K562 (cell line): ENCODE data around the gene USP10. TPM values are rescaled to one million over a fixed set of nuclear protein-coding genes. Genes with fewer than 3 reads are reported as not detected.

ENCODE experiments used
- ATAC-seq: fragments of 200-7000 bp; cut with Tn5 transposase; 3 replicates; pipeline ENCODE4 v1.9.1; 2020; ENCODE audit warnings: moderate library complexity
- BruUV-seq: library from RNA; stranded (reverse); fragments of 400-500 nt; replicated peaks from 2 replicates; lab custom pipeline; 2021; lab: Mats Ljungman, UMichigan
- CTCF ChIA-PET: fragments of 300-600 bp; formaldehyde crosslinking; extraction: SDS; loops from one replicate; lab custom pipeline; 2021; ENCODE audit warnings: low intra/inter-chr PET ratio; lab: Yijun Ruan, JAX
- POLR2A ChIA-PET: fragments of 300-600, 350-650 bp; sonication (Branson Sonifier 250); formaldehyde crosslinking; extraction: SDS; loops from one replicate; lab custom pipeline; 2021; ENCODE audit warnings: antibody characterized with exemption, inconsistent platforms; lab: Yijun Ruan, JAX
- DNase-seq, 4 experiments: peaks; one replicate each; pipeline versions ENCODE4 v3.0.0 to v3.0.0-alpha.2; 2011 to 2018; ENCODE audit warnings: low spot score in 3 of 4, mixed read lengths in 3 of 4; ENCODE audit errors: extremely low read depth in 1 of 4
- FAIRE-seq: peaks from 2 replicates; lab custom pipeline; 2011; peaks lifted over from hg19 to GRCh38; lab: Jason Lieb, UNC
- H2AFZ ChIP-seq: 2 replicates; pipeline ENCODE4 v1.6.0; 2011; ENCODE audit warnings: low read depth, low read length, control low read depth, inconsistent platforms
- H3K27ac ChIP-seq: fragments of 200-600 bp; 3 replicates; pipeline ENCODE4 v1.8.0; 2011; ENCODE audit warnings: low read depth, mild to moderate bottlenecking, control low read depth, inconsistent platforms, low read length, moderate library complexity, mixed read lengths; ENCODE audit errors: extremely low read depth
- H3K27me3 ChIP-seq, 2 experiments: fragments of 300-600 bp in 1 of 2; 2 replicates in 1 of 2; 3 replicates in 1 of 2; pipeline versions ENCODE4 v1.6.0 to v1.8.0; 2011; ENCODE audit warnings: inconsistent platforms in 2 of 2, low read length in 2 of 2, mild to moderate bottlenecking in 1 of 2, mixed read lengths in 1 of 2, moderate library complexity in 1 of 2; ENCODE audit not compliant: control insufficient read depth in 2 of 2, insufficient read depth in 2 of 2
- H3K36me3 ChIP-seq: fragments of 300-600 bp; 3 replicates; pipeline ENCODE4 v1.8.0; 2011; ENCODE audit warnings: mild to moderate bottlenecking, low read length, inconsistent platforms; ENCODE audit not compliant: control insufficient read depth, insufficient read depth
- H3K4me1 ChIP-seq, 2 experiments: fragments of 200-600 bp in 1 of 2; replicated peaks in 1 of 2; 2 replicates in 1 of 2; 3 replicates in 1 of 2; pipeline versions ENCODE4 v1.5.1 to v1.8.0; 2011; ENCODE audit warnings: inconsistent platforms in 2 of 2, low read length in 2 of 2, mild to moderate bottlenecking in 1 of 2, mixed read lengths in 1 of 2, moderate library complexity in 1 of 2; ENCODE audit not compliant: control insufficient read depth in 2 of 2, insufficient read depth in 2 of 2
- H3K4me2 ChIP-seq: 2 replicates; pipeline ENCODE4 v1.6.1; 2011; ENCODE audit warnings: low read length, control low read depth, inconsistent platforms, mixed read lengths; ENCODE audit not compliant: insufficient read depth
- H3K4me3 ChIP-seq: fragments of 200-600 bp; sonication (generic), shearing (Covaris generic); 2 replicates; pipeline ENCODE4 v1.5.1; 2016; ENCODE audit warnings: control low read depth, inconsistent platforms
- H3K79me2 ChIP-seq: fragments of 200-600 bp; 3 replicates; pipeline ENCODE4 v1.8.0; 2011; ENCODE audit warnings: low read length, inconsistent platforms; ENCODE audit not compliant: control insufficient read depth, insufficient read depth
- H3K9ac ChIP-seq, 2 experiments: 2 replicates each; pipeline versions ENCODE4 v1.6.0 to v1.6.1; 2011; ENCODE audit warnings: low read depth in 2 of 2, low read length in 2 of 2, control low read depth in 1 of 2, inconsistent platforms in 1 of 2, mild to moderate bottlenecking in 1 of 2, mixed read lengths in 1 of 2; ENCODE audit not compliant: insufficient read depth in 1 of 2
- H3K9me1 ChIP-seq: one replicate; pipeline ENCODE4 v1.6.0; 2011; ENCODE audit warnings: inconsistent platforms, mild to moderate bottlenecking, low read length, moderate library complexity; ENCODE audit not compliant: control insufficient read depth, insufficient read depth
- H3K9me3 ChIP-seq: replicated peaks from 2 replicates; pipeline ENCODE4 v1.5.1; 2011; ENCODE audit warnings: low read depth, low read length, inconsistent platforms; ENCODE audit not compliant: control insufficient read depth, insufficient read depth
- H4K20me1 ChIP-seq: replicated peaks from 2 replicates; pipeline ENCODE4 v1.6.1; 2011; ENCODE audit warnings: low read length, inconsistent platforms, mixed read lengths; ENCODE audit not compliant: control insufficient read depth, insufficient read depth
- EGR1 ChIP-seq: fragments of 450-650 bp; conservative IDR thresholded peaks from 2 replicates; pipeline ENCODE4 v1.6.1; 2017; ENCODE audit warnings: mild to moderate bottlenecking
- JUND ChIP-seq, 2 experiments: IDR thresholded peaks; 2 replicates in 1 of 2; 3 replicates in 1 of 2; pipeline ENCODE4 v1.6.1; 2011; ENCODE audit warnings: borderline replicate concordance in 2 of 2, low read depth in 2 of 2, low read length in 2 of 2, improper control_type of control experiment in 1 of 2, missing biosample characterization in 1 of 2, missing genetic modification characterization in 1 of 2, missing genetic modification reagents in 1 of 2
- L3MBTL2 ChIP-seq: fragments of 450-650 bp; IDR thresholded peaks from 2 replicates; pipeline ENCODE4 v1.6.1; 2016; ENCODE audit warnings: mild to moderate bottlenecking, moderate library complexity
- OTX1 ChIP-seq: fragments of 450-650 bp; formaldehyde crosslinking; IDR thresholded peaks from 2 replicates; pipeline ENCODE4 v1.4.0; 2022; ENCODE audit warnings: mild to moderate bottlenecking
- ZNF277 ChIP-seq: fragments of 250-450 bp; sonication (Bioruptor Pico); IDR thresholded peaks from 2 replicates; pipeline ENCODE4 v1.8.0; 2022; ENCODE audit warnings: inconsistent platforms, mild to moderate bottlenecking, moderate library complexity, borderline replicate concordance
- ZNF282 ChIP-seq: sonication (generic); formaldehyde crosslinking; IDR thresholded peaks from 2 replicates; pipeline ENCODE4 v1.8.1; 2023; ENCODE audit warnings: missing genetic modification reagents
- ZNF695 ChIP-seq: fragments of 450-650 bp; formaldehyde crosslinking; IDR thresholded peaks from 2 replicates; pipeline ENCODE4 v1.4.0; 2020; ENCODE audit warnings: mild to moderate bottlenecking, moderate library complexity
- WGBS: fragments of 100-300 bp; shearing (Covaris generic); methylation state at CpG from one replicate; pipeline ENCODE4 v1.1.6; 2016; ENCODE audit warnings: low coverage, mixed read lengths; ENCODE audit not compliant: insufficient coverage; ENCODE audit errors: missing lambda C conversion rate; 5-methylcytosine and 5-hydroxymethylcytosine counted together
- in situ Hi-C: fragments of 300-500 bp; cut with MboI; formaldehyde crosslinking; loops from 4 replicates; pipeline ENCODE4 v1.15.0; 2018; ENCODE audit warnings: inconsistent platforms, mixed read lengths
- intact Hi-C: fragments of 100-400 bp; cut with micrococcal nuclease; formaldehyde crosslinking; loops from 2 replicates; pipeline ENCODE4 v1.14.2; 2022
- polyA plus RNA-seq, 8 experiments: library from polyadenylated mRNA; depleted of rRNA in 4 of 8; stranded (reverse) in 5 of 8; unstranded in 3 of 8; fragments of >200 nt; fragmentation: Nextera tagmentation in 2 of 8; fragmentation: Illumina TruSeq in 1 of 8; extraction: Ambion mirVana in 2 of 8; extraction: Trizol in 1 of 8; gene quantifications; 2 replicates each; pipeline versions ENCODE4 v1.2.1 to v1.2.3, GENCODE V29; 2011 to 2014; ENCODE audit warnings: inconsistent platforms in 1 of 8, missing spikeins in 1 of 8
- total RNA-seq, 7 experiments: library from RNA; depleted of rRNA in 6 of 7; stranded (reverse); fragments of >200 nt in 6 of 7; fragmentation: Illumina TruSeq in 2 of 7; extraction: Trizol in 2 of 7; gene quantifications; 2 replicates each; pipeline versions ENCODE4 v1.2.1 to v1.2.3, GENCODE V29; 2011 to 2021; ENCODE audit warnings: low replicate concordance in 1 of 7

USP10 gene
- total and polyA plus RNA-seq, 9 of the 15 experiments (the other 6 are each of a cell fraction or from before 2014, with no cell fraction given), result 61.7 to 197 (median 116) TPM

- ChIA-PET POLR2A (interaction anchor here (1.1 kb wide), 1 partner anchor 88 kb away, joined by 3 read pairs; no protein-coding TSS in a partner anchor), CTCF (no interaction called here)
- no peak for TF ChIP-seq L3MBTL2
- TF ChIP-seq ZNF695 (CRISPR knock-in tag), result no peak
- TF ChIP-seq ZNF282 (CRISPR knock-in tag), result no peak
- no peak for TF ChIP-seq OTX1 (CRISPR knock-in tag)
- no peak for TF ChIP-seq JUND (IDR thresholded peaks at IDR 0.05; ENCODE audit: borderline replicate concordance, low read depth, low read length)
- TF ChIP-seq JUND (tag; IDR thresholded peaks at IDR 0.05; ENCODE audit: borderline replicate concordance, low read depth, low read length), result no peak
- no peak for TF ChIP-seq EGR1
- no peak for TF ChIP-seq ZNF277 (CRISPR knock-in tag)
- in situ Hi-C loops, result no loop called here
- Histone ChIP-seq H3K27ac (no peak overlapping the region), H3K4me1 (no peaks in the 10 kb centered on the region), H3K9me1 (no peaks in the 10 kb centered on the region), H3K36me3 (no peaks in the 10 kb centered on the region), H4K20me1 (0 out of 2 replicates have a peak, but pooled peaks cover 6% of the 10 kb centered on the region), H3K79me2 (no peaks in the 10 kb centered on the region), H3K27me3 (peaks cover 53 to 70% of the 10 kb centered on the region in 2 experiments), H3K9ac (no peak overlapping the region), H2AFZ (no peak overlapping the region), H3K9me3 (no peaks in the 10 kb centered on the region), H3K4me3 (no peak overlapping the region), H3K4me2 (no peak overlapping the region)
- peak; percentile 43 for ATAC-seq
- FAIRE-seq, result no peak
- no TSS peak for BruUV-seq
- WGBS, result 11% methylated on average over 13 of the region's 13 CpGs
- no peak for DNase-seq
- intact Hi-C loops, result no loop called here
Measured at GRCh38 chr16:84826558-84826941, 126.8 kb downstream of the USP10 start.
